Measurements from ENCODE around the gene CCL17.
"Not testable (repeated sequence)": the region's sequence is repeated elsewhere in the genome, so short reads cannot be mapped to it uniquely, and the experiment has no call there.

Gene CCL17

GRCh38 chr16:57389087-57389468 is 15.5 kb upstream of the CCL17 start:
- Histone ChIP-seq H3K4me3 (ENCODE audit: low read depth in 1 of 2, low read length in 2 of 2) (no peak overlapping the region), H3K27ac (ENCODE audit: low read depth, low read length) (no peak overlapping the region), H3K36me3 (ENCODE audit: insufficient read depth, low read length) (no peaks in the 10 kb centered on the region), H3K9ac (ENCODE audit: low read length) (no peak overlapping the region), H3K9me3 (ENCODE audit: low read length) (no peaks in the 10 kb centered on the region), H3K4me1 (ENCODE audit: insufficient read depth, low read length) (peaks cover 19% of the 10 kb centered on the region), H3K27me3 (ENCODE audit: control insufficient read depth in 1 of 2, insufficient read depth in 2 of 2, low read length in 2 of 2) (no peaks in the 10 kb centered on the region)

GRCh38 chr16:57390636-57391295 is 13.8 kb upstream of the CCL17 start:
- Histone ChIP-seq H3K4me3 (ENCODE audit: low read depth in 1 of 2, low read length in 2 of 2) (no peak overlapping the region), H3K36me3 (ENCODE audit: insufficient read depth, low read length) (no peaks in the 10 kb centered on the region), H3K4me1 (ENCODE audit: insufficient read depth, low read length) (peaks cover 16% of the 10 kb centered on the region), H3K9me3 (ENCODE audit: low read length) (no peaks in the 10 kb centered on the region), H3K27ac (ENCODE audit: low read depth, low read length) (no peak overlapping the region), H3K9ac (ENCODE audit: low read length) (no peak overlapping the region), H3K27me3 (ENCODE audit: control insufficient read depth in 1 of 2, insufficient read depth in 2 of 2, low read length in 2 of 2) (no peaks in the 10 kb centered on the region)

DNA sequence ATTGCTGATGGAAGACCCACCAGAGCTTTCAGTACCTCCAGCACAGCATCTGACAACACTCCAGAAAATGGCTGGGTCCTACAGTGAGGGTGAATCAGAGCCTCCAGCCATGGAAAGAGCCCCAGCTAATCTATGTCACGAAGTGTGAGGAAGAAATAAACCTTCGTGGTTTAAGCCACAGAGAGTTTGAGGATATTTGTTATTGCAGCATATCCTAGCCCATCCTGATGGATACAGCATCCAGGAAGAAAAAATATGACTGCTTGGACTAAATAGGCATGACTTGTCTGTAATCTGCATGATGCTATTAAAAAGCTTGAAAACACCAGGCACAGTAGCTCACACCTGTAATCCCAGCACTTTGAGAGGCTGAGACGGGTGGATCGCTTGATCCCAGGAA is 13.3 kb upstream of the CCL17 start:
- Histone ChIP-seq H3K27me3 (ENCODE audit: control insufficient read depth in 1 of 2, insufficient read depth in 2 of 2, low read length in 2 of 2) (no peaks in the 10 kb centered on the region), H3K9me3 (ENCODE audit: low read length) (no peaks in the 10 kb centered on the region), H3K4me3 (ENCODE audit: low read depth in 1 of 2, low read length in 2 of 2) (no peak overlapping the region), H3K9ac (ENCODE audit: low read length) (no peak overlapping the region), H3K4me1 (ENCODE audit: insufficient read depth, low read length) (peaks cover 12% of the 10 kb centered on the region), H3K27ac (ENCODE audit: low read depth, low read length) (no peak overlapping the region), H3K36me3 (ENCODE audit: insufficient read depth, low read length) (no peaks in the 10 kb centered on the region)

DNA sequence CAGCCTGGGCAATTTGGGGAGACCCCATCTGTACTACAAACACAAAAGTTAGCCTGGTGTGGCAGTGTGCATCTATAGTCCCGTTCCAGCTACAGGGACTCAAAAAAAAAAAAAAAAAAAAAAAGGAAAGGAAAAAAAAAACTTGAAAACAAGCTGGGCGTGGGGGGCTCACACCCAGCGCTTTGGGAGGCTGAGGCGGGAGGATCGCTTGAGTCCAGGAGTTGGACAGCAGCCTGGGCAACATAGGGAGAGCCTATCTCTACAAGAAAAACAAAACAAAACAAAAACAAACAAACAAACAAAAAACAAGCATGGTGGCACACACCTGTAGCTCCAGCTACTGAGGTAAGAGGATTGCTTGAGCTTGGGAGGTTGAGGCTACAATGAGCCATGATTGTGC is 12.9 kb upstream of the CCL17 start:
- H3K27ac ChIP-seq (ENCODE audit: low read depth, low read length): no peak overlapping the region
- H3K36me3 ChIP-seq (ENCODE audit: insufficient read depth, low read length): no peaks in the 10 kb centered on the region
- H3K4me1 ChIP-seq (ENCODE audit: insufficient read depth, low read length): peaks cover 8% of the 10 kb centered on the region
- no peak overlapping the region for H3K4me3 ChIP-seq (ENCODE audit: low read depth in 1 of 2, low read length in 2 of 2)
- no peaks in the 10 kb centered on the region for H3K9me3 ChIP-seq (ENCODE audit: low read length)
- H3K9ac ChIP-seq (ENCODE audit: low read length): no peak overlapping the region
- H3K27me3 ChIP-seq (ENCODE audit: control insufficient read depth in 1 of 2, insufficient read depth in 2 of 2, low read length in 2 of 2): no peaks in the 10 kb centered on the region

DNA sequence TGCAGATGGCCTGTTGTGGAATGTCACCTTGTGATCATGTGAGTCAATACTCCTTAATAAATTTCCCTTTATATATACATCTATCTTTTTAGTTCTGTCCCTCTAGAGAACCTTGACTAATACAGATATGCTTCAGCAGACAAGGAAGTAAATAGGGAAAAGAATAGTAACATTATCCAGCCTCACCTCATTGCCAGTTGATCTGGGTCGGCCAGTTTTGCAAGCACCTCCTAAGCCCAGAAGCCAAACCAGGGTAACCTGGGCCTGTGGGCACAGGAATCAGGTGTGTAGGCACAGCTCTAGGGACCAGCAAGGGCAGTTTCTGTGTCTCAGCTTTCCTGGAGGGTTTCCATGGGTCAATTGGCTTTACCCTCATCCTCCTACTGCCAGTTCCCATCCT is 11.9 kb upstream of the CCL17 start:
- Histone ChIP-seq H3K27ac (ENCODE audit: low read depth, low read length) (no peak overlapping the region), H3K4me3 (ENCODE audit: low read depth in 1 of 2, low read length in 2 of 2) (no peak overlapping the region), H3K36me3 (ENCODE audit: insufficient read depth, low read length) (no peaks in the 10 kb centered on the region), H3K9ac (ENCODE audit: low read length) (no peak overlapping the region), H3K9me3 (ENCODE audit: low read length) (no peaks in the 10 kb centered on the region), H3K27me3 (ENCODE audit: control insufficient read depth in 1 of 2, insufficient read depth in 2 of 2, low read length in 2 of 2) (no peaks in the 10 kb centered on the region), H3K4me1 (ENCODE audit: insufficient read depth, low read length) (peaks cover 3% of the 10 kb centered on the region)

DNA sequence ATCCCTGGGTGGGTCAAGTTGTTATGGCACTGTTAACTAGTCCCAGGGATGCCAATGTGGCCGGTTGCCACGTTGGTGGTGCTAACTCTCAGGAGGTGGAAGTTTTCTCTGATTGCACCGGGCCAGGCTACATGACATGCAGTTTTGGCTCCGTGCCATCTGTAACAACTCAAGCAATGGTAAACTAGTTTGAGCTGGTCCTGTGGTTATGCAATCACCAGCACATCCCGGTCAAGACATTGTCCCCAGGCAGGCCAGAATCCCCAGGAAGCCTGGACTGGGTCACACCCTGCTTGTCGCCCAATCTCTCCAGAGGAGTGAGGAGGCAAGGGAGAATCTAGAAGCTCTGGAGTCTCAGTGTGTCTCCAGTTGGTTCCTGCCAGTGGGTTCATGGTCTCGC is 10.1 kb upstream of the CCL17 start:
- no peak overlapping the region for H3K27ac ChIP-seq (ENCODE audit: low read depth, low read length)

GRCh38 chr16:57395026-57395425 is 9.5 kb upstream of the CCL17 start:
- Histone ChIP-seq H3K9me3 (ENCODE audit: low read length) (no peaks in the 10 kb centered on the region), H3K9ac (ENCODE audit: low read length) (no peak overlapping the region), H3K27ac (ENCODE audit: low read depth, low read length) (no peak overlapping the region), H3K4me1 (ENCODE audit: insufficient read depth, low read length) (peaks cover 3% of the 10 kb centered on the region), H3K27me3 (ENCODE audit: control insufficient read depth in 1 of 2, insufficient read depth in 2 of 2, low read length in 2 of 2) (no peaks in the 10 kb centered on the region), H3K4me3 (ENCODE audit: low read depth in 1 of 2, low read length in 2 of 2) (no peak overlapping the region), H3K36me3 (ENCODE audit: insufficient read depth, low read length) (no peaks in the 10 kb centered on the region)

More for the DNA sequence above, 10.1 kb upstream of the CCL17 start:
- H3K36me3 ChIP-seq (ENCODE audit: insufficient read depth, low read length): no peaks in the 10 kb centered on the region
- H3K9me3 ChIP-seq (ENCODE audit: low read length): no peaks in the 10 kb centered on the region
- H3K4me3 ChIP-seq (ENCODE audit: low read depth in 1 of 2, low read length in 2 of 2): no peak overlapping the region
- no peaks in the 10 kb centered on the region for H3K27me3 ChIP-seq (ENCODE audit: control insufficient read depth in 1 of 2, insufficient read depth in 2 of 2, low read length in 2 of 2)
- H3K9ac ChIP-seq (ENCODE audit: low read length): no peak overlapping the region
- H3K4me1 ChIP-seq (ENCODE audit: insufficient read depth, low read length): peaks cover 3% of the 10 kb centered on the region

DNA sequence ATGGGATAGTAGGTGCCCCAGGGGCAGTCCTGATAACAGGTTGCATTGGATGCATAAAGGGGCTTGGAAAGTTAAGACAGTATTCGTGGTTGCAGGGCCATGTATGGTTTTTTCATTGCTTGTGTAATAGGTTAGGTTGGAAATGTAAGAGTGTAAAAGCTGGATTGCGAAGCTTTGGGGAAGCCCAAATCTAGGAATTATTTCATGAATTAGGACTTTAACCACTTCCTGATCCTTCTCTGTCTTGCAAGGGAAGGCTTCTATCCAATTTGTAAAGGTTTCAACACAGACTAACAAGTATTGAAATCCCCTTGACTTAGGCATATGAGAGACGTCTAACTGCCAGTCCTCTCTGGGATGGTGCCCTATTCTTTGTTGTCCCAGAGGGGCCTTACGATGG is 7.8 kb upstream of the CCL17 start:
- no peaks in the 10 kb centered on the region for H3K36me3 ChIP-seq (ENCODE audit: insufficient read depth, low read length)
- H3K9ac ChIP-seq (ENCODE audit: low read length): no peak overlapping the region
- no peaks in the 10 kb centered on the region for H3K27me3 ChIP-seq (ENCODE audit: control insufficient read depth in 1 of 2, insufficient read depth in 2 of 2, low read length in 2 of 2)
- H3K4me3 ChIP-seq (ENCODE audit: low read depth in 1 of 2, low read length in 2 of 2): no peak overlapping the region
- no peak overlapping the region for H3K27ac ChIP-seq (ENCODE audit: low read depth, low read length)
- no peaks in the 10 kb centered on the region for H3K9me3 ChIP-seq (ENCODE audit: low read length)
- peaks cover 3% of the 10 kb centered on the region for H3K4me1 ChIP-seq (ENCODE audit: insufficient read depth, low read length)

GRCh38 chr16:57397493-57397892 is 7.1 kb upstream of the CCL17 start:
- H3K4me3 ChIP-seq (ENCODE audit: low read depth in 1 of 2, low read length in 2 of 2); H3K4me1 ChIP-seq (ENCODE audit: insufficient read depth, low read length); H3K9ac ChIP-seq (ENCODE audit: low read length); H3K27me3 ChIP-seq (ENCODE audit: control insufficient read depth in 1 of 2, insufficient read depth in 2 of 2, low read length in 2 of 2); H3K36me3 ChIP-seq (ENCODE audit: insufficient read depth, low read length); H3K27ac ChIP-seq (ENCODE audit: low read depth, low read length); H3K9me3 ChIP-seq (ENCODE audit: low read length): not testable (repeated sequence)

- H3K9ac ChIP-seq (ENCODE audit: low read length): no peak overlapping the region
- no peaks in the 10 kb centered on the region for H3K36me3 ChIP-seq (ENCODE audit: insufficient read depth, low read length)
- H3K4me1 ChIP-seq (ENCODE audit: insufficient read depth, low read length): no peaks in the 10 kb centered on the region
- no peak overlapping the region for H3K27ac ChIP-seq (ENCODE audit: low read depth, low read length)
- no peak overlapping the region for H3K4me3 ChIP-seq (ENCODE audit: low read depth in 1 of 2, low read length in 2 of 2)
- no peaks in the 10 kb centered on the region for H3K9me3 ChIP-seq (ENCODE audit: low read length)
- no peaks in the 10 kb centered on the region for H3K27me3 ChIP-seq (ENCODE audit: control insufficient read depth in 1 of 2, insufficient read depth in 2 of 2, low read length in 2 of 2)
Measured at GRCh38 chr16:57401943-57402640, 2.5 kb upstream of the CCL17 start.

- Histone ChIP-seq H3K4me3 (ENCODE audit: low read depth in 1 of 2, low read length in 2 of 2) (no peak overlapping the region), H3K36me3 (ENCODE audit: insufficient read depth, low read length) (no peaks in the 10 kb centered on the region), H3K27me3 (ENCODE audit: control insufficient read depth in 1 of 2, insufficient read depth in 2 of 2, low read length in 2 of 2) (no peaks in the 10 kb centered on the region), H3K9me3 (ENCODE audit: low read length) (no peaks in the 10 kb centered on the region), H3K4me1 (ENCODE audit: insufficient read depth, low read length) (no peaks in the 10 kb centered on the region), H3K27ac (ENCODE audit: low read depth, low read length) (no peak overlapping the region), H3K9ac (ENCODE audit: low read length) (no peak overlapping the region)
Measured at GRCh38 chr16:57405097-57405496, 530 bp downstream of the CCL17 start.

GRCh38 chr16:57406881-57407280 is 2.3 kb downstream of the CCL17 start:
- Histone ChIP-seq H3K9ac (ENCODE audit: low read length) (no peak overlapping the region), H3K27ac (ENCODE audit: low read depth, low read length) (no peak overlapping the region), H3K27me3 (ENCODE audit: control insufficient read depth in 1 of 2, insufficient read depth in 2 of 2, low read length in 2 of 2) (no peaks in the 10 kb centered on the region), H3K4me1 (ENCODE audit: insufficient read depth, low read length) (no peaks in the 10 kb centered on the region), H3K4me3 (ENCODE audit: low read depth in 1 of 2, low read length in 2 of 2) (no peak overlapping the region), H3K9me3 (ENCODE audit: low read length) (no peaks in the 10 kb centered on the region), H3K36me3 (ENCODE audit: insufficient read depth, low read length) (no peaks in the 10 kb centered on the region)

Measured in muscle layer of colon (tissue), 2 donors.